Vagina (tissue), 2 donors: ENCODE data around the gene LRRFIP2. TPM values are rescaled to one million over a fixed set of nuclear protein-coding genes. Genes with fewer than 3 reads are reported as not detected.

Source experiments
- DNase-seq, 2 donors: peaks; one replicate each; pipeline ENCODE4 v3.0.0-alpha.2; 2017; ENCODE audit errors: extremely low spot score in 2 of 2
- H3K27ac ChIP-seq: fragments of 200-600 bp; sonication (generic); one replicate; pipeline ENCODE4 v1.5.1; 2019
- H3K27me3 ChIP-seq: fragments of 200-600 bp; sonication (generic); one replicate; pipeline ENCODE4 v1.5.1; 2019
- H3K36me3 ChIP-seq, 2 donors: fragments of 200-600 bp; sonication (generic); one replicate each; pipeline ENCODE4 v1.5.1; 2017 to 2019
- H3K4me1 ChIP-seq: fragments of 200-600 bp; sonication (generic); one replicate; pipeline ENCODE4 v1.5.1; 2019
- H3K4me3 ChIP-seq, 2 donors: fragments of 200-600 bp; sonication (generic); 1 replicate in 1 of 2; 2 replicates in 1 of 2; pipeline ENCODE4 v1.5.1; 2016 to 2019
- H3K9me3 ChIP-seq: fragments of 200-600 bp; sonication (generic); one replicate; pipeline ENCODE4 v1.5.1; 2019
- CTCF ChIP-seq, 3 experiments: fragments of 450-650 bp in 2 of 3; fragments of 200-600 bp in 1 of 3; sonication (generic) in 1 of 3; IDR thresholded peaks; one replicate each; pipeline ENCODE4 v1.5.1; 2017 to 2019; ENCODE audit warnings: antibody characterized with exemption in 3 of 3, mild to moderate bottlenecking in 2 of 3, moderate library complexity in 2 of 3
- POLR2A ChIP-seq, 2 donors: fragments of 450-650 bp; IDR thresholded peaks; one replicate each; pipeline ENCODE4 v1.6.1; 2017; ENCODE audit warnings: antibody characterized with exemption in 2 of 2, mild to moderate bottlenecking in 2 of 2, moderate library complexity in 2 of 2
- POLR2AphosphoS5 ChIP-seq, 2 donors: sonication (generic); formaldehyde crosslinking; IDR thresholded peaks; one replicate each; pipeline ENCODE4 v1.9.0; 2017; ENCODE audit warnings: antibody characterized with exemption in 2 of 2, mild to moderate bottlenecking in 2 of 2, low read depth in 1 of 2; ENCODE audit not compliant: insufficient read depth in 1 of 2
- intact Hi-C: fragments of 100-400 bp; cut with DNase I; formaldehyde crosslinking; loops from one replicate; pipeline ENCODE4 v1.15.1; 2023
- total RNA-seq: library from RNA; depleted of rRNA; stranded (reverse); fragments of >200 nt; gene quantifications from one replicate; pipeline ENCODE4 v1.2.3, GENCODE V29; 2016

LRRFIP2 gene
- total RNA-seq, 1 donor from 2014 or later = 74.2 TPM

GRCh38 chr3:37041546-37042195 is 132.7 kb downstream of the LRRFIP2 start:
- Histone ChIP-seq H3K4me1 (peaks cover 12% of the 10 kb centered on the region), H3K4me3 (no peak overlapping the region), H3K27ac (no peak overlapping the region), H3K36me3 (peaks cover 0 to 17% of the 10 kb centered on the region in 2 donors), H3K27me3 (no peaks in the 10 kb centered on the region), H3K9me3 (no peaks in the 10 kb centered on the region)
- TF ChIP-seq POLR2AphosphoS5 (IDR thresholded peaks at IDR 0.05; ENCODE audit: insufficient read depth in 1 of 2, low read depth in 1 of 2) (no peak), CTCF (IDR thresholded peaks at IDR 0.05) (no peak), POLR2A (IDR thresholded peaks at IDR 0.05) (no peak)
- intact Hi-C loops = no loop called here
- no peak for DNase-seq

- TF ChIP-seq POLR2AphosphoS5 (IDR thresholded peaks at IDR 0.05; ENCODE audit: insufficient read depth in 1 of 2, low read depth in 1 of 2) (no peak), CTCF (IDR thresholded peaks at IDR 0.05) (no peak), POLR2A (IDR thresholded peaks at IDR 0.05) (no peak)
- H3K9me3 ChIP-seq = no peaks in the 10 kb centered on the region
- H3K36me3 ChIP-seq = peaks cover 0 to 29% of the 10 kb centered on the region in 2 donors
- intact Hi-C loops = no loop called here
- H3K4me1 ChIP-seq = peaks cover 12% of the 10 kb centered on the region
- no peak for DNase-seq
- H3K27me3 ChIP-seq = no peaks in the 10 kb centered on the region
- H3K4me3 ChIP-seq = no peak overlapping the region
- no peak overlapping the region for H3K27ac ChIP-seq
Observed at GRCh38 chr3:37040231-37040630, 134.2 kb downstream of the LRRFIP2 start.

GRCh38 chr3:37039161-37039846 is 135.1 kb downstream of the LRRFIP2 start:
- no peak for DNase-seq
- Histone ChIP-seq H3K4me3 (no peak overlapping the region), H3K4me1 (peaks cover 12% of the 10 kb centered on the region), H3K36me3 (peaks cover 0 to 37% of the 10 kb centered on the region in 2 donors), H3K27ac (no peak overlapping the region), H3K27me3 (no peaks in the 10 kb centered on the region), H3K9me3 (no peaks in the 10 kb centered on the region)
- intact Hi-C loops = no loop called here
- TF ChIP-seq POLR2AphosphoS5 (IDR thresholded peaks at IDR 0.05; ENCODE audit: insufficient read depth in 1 of 2, low read depth in 1 of 2) (no peak), CTCF (IDR thresholded peaks at IDR 0.05) (no peak), POLR2A (IDR thresholded peaks at IDR 0.05) (no peak)

GRCh38 chr3:37037352-37037751 is 137.0 kb downstream of the LRRFIP2 start:
- H3K27me3 ChIP-seq = no peaks in the 10 kb centered on the region
- TF ChIP-seq POLR2A (IDR thresholded peaks at IDR 0.05) (no peak), CTCF (IDR thresholded peaks at IDR 0.05) (no peak), POLR2AphosphoS5 (IDR thresholded peaks at IDR 0.05; ENCODE audit: insufficient read depth in 1 of 2, low read depth in 1 of 2) (no peak)
- no peak overlapping the region for H3K4me3 ChIP-seq
- H3K36me3 ChIP-seq = peaks cover 0 to 44% of the 10 kb centered on the region in 2 donors
- no peak for DNase-seq
- H3K9me3 ChIP-seq = no peaks in the 10 kb centered on the region
- intact Hi-C loops = no loop called here
- H3K4me1 ChIP-seq = peaks cover 7% of the 10 kb centered on the region
- no peak overlapping the region for H3K27ac ChIP-seq

GRCh38 chr3:37032961-37033360 is 141.4 kb downstream of the LRRFIP2 start:
- Histone ChIP-seq H3K4me1 (peaks cover 15% of the 10 kb centered on the region), H3K36me3 (peaks cover 0 to 40% of the 10 kb centered on the region in 2 donors), H3K4me3 (no peak overlapping the region), H3K27ac (no peak overlapping the region), H3K9me3 (no peaks in the 10 kb centered on the region), H3K27me3 (no peaks in the 10 kb centered on the region)
- TF ChIP-seq POLR2AphosphoS5 (IDR thresholded peaks at IDR 0.05; ENCODE audit: insufficient read depth in 1 of 2, low read depth in 1 of 2) = no peak
- TF ChIP-seq POLR2A (IDR thresholded peaks at IDR 0.05) = no peak
- no peak for TF ChIP-seq CTCF (IDR thresholded peaks at IDR 0.05)
- DNase-seq = no peak
- intact Hi-C loops = no loop called here
